ENCODE results near the gene COL28A1.

DNA sequence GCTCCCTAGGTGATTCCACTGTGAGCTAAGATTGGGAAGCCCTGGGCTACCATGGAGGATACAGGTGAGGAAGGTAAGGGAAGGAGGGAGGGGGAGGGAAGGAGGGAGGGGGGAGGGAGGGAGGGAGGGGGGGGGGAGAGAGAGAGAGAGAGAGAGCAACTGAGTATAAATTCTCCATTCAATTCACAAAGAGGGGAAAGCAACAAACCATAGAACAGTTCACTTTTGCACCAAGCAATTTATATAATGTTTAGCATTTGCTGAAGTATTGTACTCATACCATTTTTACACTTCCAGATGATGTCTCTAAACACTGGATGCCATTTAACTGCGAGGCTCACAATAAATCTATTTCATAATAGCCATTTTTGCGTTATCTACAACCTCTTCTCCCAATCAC, 118.3 kb downstream of the COL28A1 start:
- TF ChIP-seq TAF1 (IDR thresholded peaks at IDR 0.05; ENCODE audit: borderline replicate concordance, insufficient read depth, low read length) = no peak
- TF ChIP-seq, protein P1, sequence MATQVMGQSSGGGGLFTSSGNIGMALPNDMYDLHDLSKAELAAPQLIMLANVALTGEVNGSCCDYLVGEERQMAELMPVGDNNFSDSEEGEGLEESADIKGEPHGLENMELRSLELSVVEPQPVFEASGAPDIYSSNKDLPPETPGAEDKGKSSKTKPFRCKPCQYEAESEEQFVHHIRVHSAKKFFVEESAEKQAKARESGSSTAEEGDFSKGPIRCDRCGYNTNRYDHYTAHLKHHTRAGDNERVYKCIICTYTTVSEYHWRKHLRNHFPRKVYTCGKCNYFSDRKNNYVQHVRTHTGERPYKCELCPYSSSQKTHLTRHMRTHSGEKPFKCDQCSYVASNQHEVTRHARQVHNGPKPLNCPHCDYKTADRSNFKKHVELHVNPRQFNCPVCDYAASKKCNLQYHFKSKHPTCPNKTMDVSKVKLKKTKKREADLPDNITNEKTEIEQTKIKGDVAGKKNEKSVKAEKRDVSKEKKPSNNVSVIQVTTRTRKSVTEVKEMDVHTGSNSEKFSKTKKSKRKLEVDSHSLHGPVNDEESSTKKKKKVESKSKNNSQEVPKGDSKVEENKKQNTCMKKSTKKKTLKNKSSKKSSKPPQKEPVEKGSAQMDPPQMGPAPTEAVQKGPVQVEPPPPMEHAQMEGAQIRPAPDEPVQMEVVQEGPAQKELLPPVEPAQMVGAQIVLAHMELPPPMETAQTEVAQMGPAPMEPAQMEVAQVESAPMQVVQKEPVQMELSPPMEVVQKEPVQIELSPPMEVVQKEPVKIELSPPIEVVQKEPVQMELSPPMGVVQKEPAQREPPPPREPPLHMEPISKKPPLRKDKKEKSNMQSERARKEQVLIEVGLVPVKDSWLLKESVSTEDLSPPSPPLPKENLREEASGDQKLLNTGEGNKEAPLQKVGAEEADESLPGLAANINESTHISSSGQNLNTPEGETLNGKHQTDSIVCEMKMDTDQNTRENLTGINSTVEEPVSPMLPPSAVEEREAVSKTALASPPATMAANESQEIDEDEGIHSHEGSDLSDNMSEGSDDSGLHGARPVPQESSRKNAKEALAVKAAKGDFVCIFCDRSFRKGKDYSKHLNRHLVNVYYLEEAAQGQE (IDR thresholded peaks at IDR 0.05; ENCODE audit: insufficient read depth in 1 of 2, low read depth in 2 of 2, low read length in 2 of 2) = no peak

All from PFSK-1 (cell line).